Fibroblast of peridontal ligament (primary cell): ENCODE measurements around the gene GRB14.

ENCODE experiments used
- DNase-seq: peaks from one replicate; pipeline ENCODE4 v3.0.0-alpha.2; 2010; ENCODE audit errors: extremely low read depth

The GRB14 gene

GRCh38 chr2:164613321-164613982 lies 7.8 kb downstream of the GRB14 start:
- DNase-seq: no peak

DNA sequence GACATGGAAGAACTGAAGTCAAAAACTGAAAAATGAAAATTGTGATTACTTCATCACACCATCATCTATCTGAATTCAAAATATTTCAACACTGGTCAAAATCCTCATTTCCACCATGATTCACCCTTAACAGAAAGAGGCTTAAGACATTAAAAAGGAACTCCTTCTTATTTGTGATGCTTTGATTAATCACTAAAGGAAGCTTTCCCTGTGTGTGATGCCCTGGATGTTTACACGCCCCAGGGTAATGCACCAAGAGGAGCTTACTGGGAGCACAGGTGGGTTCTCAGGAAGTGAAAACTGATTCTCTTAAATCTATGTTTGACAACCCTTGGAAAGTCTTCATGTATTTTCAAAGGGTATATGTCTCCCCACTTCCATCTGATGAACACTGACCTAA lies 11.5 kb downstream of the GRB14 start:
- DNase-seq: no peak

DNA sequence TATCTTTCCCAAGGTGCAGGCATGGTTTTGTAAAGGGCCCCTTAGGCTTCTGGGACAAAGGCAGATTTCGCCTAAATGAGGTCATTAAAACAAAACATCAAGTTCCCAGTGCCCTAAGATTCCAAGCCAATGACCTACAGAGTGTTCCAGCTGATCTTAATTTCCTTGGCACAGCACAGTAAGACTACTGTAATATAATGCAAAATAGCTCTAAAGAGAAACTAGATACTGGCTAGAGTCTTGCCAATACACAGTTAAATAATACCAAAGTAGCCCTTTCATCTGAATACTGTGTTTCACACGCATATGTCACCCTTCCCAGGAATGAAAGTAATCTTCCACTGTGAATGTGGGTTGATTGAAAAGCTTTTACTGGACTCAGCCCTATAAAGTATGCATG lies 14.7 kb downstream of the GRB14 start:
- DNase-seq: peak; percentile 96

- DNase-seq: no peak
Measured at GRCh38 chr2:164605295-164605694, 16.0 kb downstream of the GRB14 start.

- DNase-seq: no peak
Measured at GRCh38 chr2:164600763-164601162, 20.5 kb downstream of the GRB14 start.

DNA sequence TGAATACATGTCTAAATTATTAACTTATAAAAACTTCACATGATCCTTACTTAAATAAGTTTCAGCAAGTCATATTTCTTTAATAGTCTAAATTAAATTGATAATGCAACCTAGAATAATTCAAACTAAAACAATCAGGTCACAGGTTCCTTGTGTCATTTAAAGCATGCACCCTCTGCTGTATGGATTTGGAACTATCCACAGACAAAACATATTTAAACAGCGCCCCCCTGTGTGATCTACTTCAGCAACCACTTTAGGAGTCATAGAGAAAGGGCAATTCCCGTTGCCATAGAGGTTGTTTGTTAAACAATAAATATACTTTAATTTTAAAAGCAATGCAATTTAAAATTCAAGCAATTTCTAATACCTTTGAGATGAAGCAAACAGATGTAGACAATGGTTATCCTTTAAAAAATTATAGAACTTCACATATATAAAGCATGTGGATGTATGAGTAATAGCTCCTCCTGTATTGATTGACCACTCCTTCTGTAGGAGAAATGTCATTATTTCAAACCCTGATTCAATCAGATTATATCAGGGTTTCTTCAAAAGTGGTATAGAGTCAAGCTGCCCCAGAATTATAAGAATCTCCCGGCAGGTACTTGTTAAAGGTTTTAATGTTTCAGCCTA lies 21.2 kb downstream of the GRB14 start:
- peak; percentile 83 for DNase-seq

- DNase-seq: no peak
Measured at GRCh38 chr2:164597983-164598382, 23.3 kb downstream of the GRB14 start.

DNA sequence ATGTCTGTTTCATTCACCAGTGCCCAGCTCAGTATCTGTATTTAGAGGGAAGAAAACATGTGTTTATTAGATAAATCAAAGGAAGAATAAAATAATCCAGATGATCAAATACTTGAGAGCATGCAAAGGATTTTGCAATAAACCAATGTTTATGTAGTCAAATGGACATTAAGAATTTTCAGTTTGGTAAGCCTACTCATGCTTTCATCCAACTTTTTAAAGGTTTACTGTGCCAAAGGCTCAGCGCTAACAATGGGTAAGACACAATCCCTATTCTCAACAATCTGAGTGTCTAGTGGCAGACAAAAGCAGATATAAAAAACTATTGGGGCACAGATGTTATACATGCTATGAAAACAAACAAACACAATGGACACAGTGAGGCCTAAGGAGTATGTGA lies 26.3 kb downstream of the GRB14 start:
- peak; percentile 71 for DNase-seq

DNA sequence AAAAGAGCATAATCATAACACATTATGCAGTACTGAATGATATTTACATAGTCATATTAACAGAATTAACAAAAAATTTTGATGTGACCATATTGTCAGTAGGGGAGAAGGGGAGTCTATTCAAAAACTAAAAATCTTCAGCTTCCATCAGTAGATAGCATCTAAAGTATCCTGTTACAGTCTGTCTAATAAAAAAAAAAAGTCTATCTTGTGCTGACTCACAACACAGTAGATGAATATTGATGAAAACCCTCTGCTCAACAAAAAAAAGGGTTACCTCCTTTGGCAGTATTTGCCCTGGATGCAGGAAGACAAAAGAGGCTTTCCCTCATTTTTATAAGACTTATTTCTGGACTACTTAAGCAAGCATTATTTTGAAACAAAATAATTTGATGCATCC lies 27.3 kb downstream of the GRB14 start:
- DNase-seq: no peak

DNA sequence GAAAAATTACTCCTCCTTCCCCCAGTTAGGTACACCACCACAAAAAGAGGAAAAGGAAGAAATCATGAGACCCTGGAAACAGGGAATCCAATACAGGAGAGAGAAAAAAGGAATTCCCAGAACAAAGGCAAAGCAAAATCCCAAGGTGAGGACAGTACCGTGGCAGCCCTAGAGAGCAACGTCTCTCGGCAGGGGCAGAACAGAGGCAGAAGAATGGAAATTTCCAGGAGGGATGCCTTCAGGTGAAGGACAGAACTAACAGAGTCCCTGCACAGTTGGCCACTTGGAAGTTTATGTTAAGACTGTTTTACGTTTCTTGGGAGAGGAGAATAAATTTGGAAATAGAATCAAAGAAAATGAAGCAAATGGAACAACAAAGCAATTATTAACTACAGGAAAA lies 27.7 kb downstream of the GRB14 start:
- no peak for DNase-seq

- DNase-seq: peak; percentile 43
Measured at GRCh38 chr2:164589522-164589921, 31.8 kb downstream of the GRB14 start.

- DNase-seq: no peak
Measured at GRCh38 chr2:164581050-164581449, 40.2 kb downstream of the GRB14 start.

- no peak for DNase-seq
Measured at GRCh38 chr2:164574931-164575330, 46.4 kb downstream of the GRB14 start.

- DNase-seq: no peak
Measured at GRCh38 chr2:164570475-164570874, 50.8 kb downstream of the GRB14 start.

- no peak for DNase-seq
Measured at GRCh38 chr2:164569378-164569777, 51.9 kb downstream of the GRB14 start.

DNA sequence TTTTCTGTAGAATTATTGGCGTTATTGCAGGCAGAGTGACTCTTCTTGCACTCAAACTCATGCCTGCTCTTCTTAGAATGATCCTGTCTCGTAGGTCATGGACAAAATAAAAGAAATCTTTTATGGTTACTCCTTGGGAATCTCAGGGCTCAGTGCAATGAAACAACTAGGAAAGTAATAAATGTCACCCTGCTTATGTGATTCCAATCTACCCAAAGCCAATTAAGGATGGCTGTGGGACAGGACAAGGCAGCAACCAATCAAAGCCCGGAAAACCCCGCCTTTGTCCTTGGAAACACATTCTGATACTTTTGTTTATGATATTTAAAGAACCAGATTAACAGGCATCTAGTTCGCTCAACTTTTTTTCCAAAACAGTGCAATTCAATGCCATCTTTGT lies 53.0 kb downstream of the GRB14 start:
- no peak for DNase-seq

DNA sequence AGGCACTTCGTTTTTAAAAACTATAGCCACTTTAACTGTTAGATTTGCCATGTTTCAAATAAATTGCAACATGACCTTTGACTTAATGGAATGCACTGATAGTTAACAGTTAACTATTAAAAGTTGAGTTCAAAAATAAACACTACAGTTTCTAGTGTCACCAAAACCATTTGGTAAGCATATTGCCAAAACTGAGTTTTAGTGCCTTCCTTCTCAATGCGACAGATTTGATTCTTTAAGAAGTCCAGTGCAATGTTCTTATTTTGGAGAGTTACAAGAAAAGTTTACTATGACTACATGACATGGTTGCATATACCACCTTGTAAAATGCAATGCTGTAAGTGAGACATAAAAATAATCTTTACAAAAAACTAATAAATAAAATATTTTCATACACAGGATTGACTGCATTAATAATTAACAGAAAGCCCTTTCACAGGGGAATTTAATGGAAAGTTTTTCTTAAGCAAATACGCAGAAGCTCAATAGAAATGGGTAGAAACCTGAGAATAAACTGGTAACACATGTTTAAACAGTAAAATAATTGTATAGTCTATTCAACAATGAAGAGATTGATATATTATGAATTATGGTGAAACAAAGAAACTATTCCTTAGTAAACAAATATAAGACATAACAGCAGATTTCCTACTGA lies 53.8 kb downstream of the GRB14 start:
- no peak for DNase-seq

GRCh38 chr2:164565359-164565758 lies 55.9 kb downstream of the GRB14 start:
- DNase-seq: no peak

DNA sequence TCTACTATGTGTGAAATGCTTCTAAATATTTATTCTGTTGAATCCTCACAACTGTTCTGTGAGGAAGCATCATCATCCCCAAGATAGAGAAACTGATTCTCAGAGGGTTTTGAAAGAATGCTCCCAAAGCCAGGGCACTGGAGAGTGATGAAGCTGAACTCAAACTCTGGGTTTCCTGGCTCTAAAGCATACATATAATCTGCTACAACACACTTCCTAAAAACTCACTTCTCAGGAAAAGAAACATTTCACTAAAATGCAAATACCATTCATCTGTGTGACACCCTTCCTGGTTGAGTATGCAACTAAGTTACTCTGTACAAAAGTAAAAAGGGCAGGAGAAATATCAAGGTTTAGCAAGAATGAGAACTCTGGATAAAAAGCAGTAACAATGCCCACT lies 58.6 kb downstream of the GRB14 start:
- DNase-seq: no peak

DNA sequence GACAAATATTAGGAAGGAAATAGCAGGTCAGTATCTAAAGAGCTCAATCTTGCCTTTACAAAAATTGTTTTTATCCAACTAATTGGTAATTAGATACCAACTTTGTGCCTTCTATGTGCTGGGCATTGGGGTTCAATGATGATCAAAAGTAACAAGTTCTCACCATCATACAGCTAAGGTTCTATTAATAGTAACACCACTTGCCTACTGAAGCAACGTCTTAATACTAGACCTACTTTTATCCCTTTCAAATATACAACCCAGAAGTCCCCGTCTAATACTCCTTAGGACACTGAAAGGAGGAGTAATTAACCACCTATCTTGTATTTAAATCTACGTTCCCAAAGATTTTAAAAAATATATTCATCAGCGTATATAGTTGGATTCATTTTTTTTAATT lies 59.3 kb downstream of the GRB14 start:
- DNase-seq: no peak

DNA sequence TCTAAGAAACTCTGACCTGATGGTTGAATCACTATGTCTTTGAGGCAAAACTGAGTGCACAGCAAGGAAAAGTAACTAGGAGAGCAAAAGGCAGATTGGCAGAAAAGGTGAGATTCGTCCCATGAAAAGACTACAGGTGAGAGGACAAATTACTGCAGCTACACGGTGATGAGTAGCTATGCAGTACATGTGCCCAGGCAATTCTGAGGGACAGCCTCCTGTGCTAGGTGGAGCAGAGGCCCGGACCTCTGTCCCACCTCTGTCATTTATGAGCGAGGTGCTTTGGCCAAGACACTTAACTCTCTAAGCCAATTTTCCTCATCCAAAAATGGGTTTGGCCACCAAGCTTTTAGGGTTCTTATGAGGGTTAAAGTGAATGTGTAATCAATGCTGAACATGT lies 59.9 kb downstream of the GRB14 start:
- no peak for DNase-seq

DNA sequence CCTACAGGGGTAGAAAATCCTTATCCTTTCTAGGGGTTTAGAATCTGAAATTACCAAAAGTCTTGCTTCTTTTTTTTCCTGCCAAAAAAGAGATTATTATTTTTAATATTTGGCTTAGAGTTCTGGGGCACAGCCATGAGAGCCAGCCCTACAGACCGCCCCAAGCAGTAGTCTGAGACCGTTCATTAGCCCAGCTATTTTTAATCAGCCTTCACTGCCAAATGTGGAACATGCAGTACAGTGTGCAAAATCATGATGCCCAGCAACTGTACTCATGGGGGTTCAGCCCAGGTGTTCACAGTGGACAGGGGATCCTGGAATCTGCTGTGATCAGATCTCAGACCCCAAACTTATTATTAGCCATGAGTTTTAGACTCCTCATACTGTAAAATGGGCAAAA lies 60.4 kb downstream of the GRB14 start:
- no peak for DNase-seq

- peak; percentile 69 for DNase-seq
Measured at GRCh38 chr2:164560181-164560792, 61.0 kb downstream of the GRB14 start.
